HG03457 (cell line): ENCODE measurements around the gene SPATA6L.
A peak's percentile ranks its signal among the peaks of the same experiment; 100 is the strongest.
"Not testable (repeated sequence)": the region's sequence is repeated elsewhere in the genome, so short reads cannot be mapped to it uniquely, and the experiment has no call there.

Source experiments
- ATAC-seq: cut with Tn5 transposase; IDR thresholded peaks from one replicate; pipeline ENCODE4 v1.9.1; 2021; ENCODE audit warnings: moderate number of reproducible peaks; ENCODE audit not compliant: unreplicated experiment

The SPATA6L gene

DNA sequence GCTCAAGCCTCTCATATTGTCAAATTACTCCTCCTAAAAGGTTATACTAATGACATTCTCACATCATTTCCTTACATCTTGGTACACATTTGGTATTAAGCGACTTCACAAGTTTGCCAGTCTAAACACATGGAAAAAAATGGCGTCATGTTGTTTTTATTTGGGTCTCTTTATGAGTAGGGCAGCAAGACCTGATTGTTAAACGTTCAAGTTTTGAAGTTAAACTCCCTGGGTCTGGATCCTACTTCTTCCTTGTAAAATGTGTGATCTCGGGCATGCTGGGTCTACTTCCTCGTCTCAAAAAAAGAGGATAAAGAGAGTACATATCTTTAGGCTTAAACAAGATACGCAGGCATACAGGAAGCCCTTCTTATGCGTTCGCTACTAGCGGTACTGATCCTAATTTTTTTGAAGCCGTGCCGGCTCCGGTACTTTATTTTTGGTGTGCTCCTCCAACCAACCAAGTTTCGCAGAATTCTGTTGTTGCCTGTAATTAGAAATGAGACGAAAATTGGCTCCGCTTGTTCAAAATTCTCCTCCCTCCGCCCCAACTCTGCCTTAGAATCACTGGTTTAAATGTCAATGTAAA is 12.5 kb upstream of the SPATA6L start:
- peak; percentile 13 for ATAC-seq

DNA sequence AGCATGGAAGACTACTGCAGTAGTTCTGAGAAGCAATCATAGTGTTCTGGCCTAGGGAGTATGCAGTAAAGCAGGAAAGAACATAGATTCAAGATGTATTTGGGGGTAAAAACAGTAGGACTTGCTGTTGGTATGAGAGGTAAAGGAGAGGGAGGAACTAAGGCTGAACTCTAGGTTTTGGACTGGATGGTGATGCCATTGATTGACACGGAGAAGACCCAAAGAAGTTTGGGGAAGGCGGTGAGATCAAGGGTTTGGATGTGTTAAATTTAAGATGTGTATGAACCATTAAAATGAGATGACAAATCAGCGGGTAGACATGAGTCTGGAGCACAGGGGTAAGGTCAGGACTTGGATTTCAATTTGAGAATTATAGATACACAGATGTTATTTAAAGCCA is 11.1 kb upstream of the SPATA6L start:
- ATAC-seq, result no peak

DNA sequence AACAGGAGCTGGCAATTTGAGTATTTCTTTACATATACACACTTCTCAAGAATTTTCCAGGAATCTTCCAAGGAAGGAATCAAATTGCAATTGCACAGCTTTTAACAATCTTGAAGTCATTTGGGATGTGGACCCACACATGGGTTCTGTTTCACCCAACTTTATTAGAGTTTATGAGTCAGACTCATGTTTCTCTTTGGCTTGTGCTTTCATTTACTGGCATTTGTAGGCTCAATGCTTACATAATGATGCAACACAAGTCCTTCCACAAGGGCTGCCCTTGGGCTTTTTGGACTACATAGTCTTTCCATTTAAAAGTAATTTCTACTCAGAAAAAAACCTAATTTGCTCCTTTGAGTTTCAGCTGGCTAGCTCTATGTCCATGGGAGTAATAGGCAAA is 8.5 kb upstream of the SPATA6L start:
- ATAC-seq, result no peak

DNA sequence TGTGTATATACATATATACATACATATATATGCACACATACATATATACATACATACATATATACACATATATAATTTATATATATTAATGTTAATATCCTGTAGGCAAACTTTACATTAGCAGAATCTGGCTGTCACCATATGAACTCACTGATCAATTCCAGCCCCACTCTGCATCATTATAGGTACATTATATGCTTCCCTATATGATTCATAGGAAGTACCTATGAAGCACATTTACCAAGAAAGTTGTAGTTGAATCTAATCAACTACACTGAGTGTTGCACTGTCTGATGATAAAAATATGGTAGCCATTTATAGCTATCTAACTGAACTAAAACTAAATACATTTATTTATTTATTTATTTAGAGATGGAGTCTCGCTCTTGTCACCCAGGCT is 5.5 kb upstream of the SPATA6L start:
- no peak for ATAC-seq

- no peak for ATAC-seq
Observed at GRCh38 chr9:4670591-4670990, 4.3 kb upstream of the SPATA6L start.

GRCh38 chr9:4669890-4670289 is 3.6 kb upstream of the SPATA6L start:
- no peak for ATAC-seq

DNA sequence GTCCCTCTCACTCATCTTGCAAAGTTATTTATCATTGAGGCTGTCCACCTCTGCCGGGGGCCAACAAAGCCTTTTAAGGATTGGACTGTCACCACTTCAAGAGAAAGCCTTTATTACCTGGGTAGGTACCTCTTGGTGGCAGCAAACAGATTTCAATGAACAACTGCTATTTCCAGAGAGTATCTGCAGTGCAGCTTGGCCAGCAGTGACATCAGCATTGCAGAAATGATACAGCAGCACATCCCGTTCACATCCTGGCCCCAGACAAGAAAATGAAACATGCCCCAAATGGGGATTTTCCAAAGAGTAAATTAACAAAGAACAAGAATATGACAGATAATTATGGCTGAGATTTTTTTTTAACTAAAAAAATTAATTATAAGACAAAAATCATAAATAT is 2.3 kb upstream of the SPATA6L start:
- ATAC-seq, result no peak

DNA sequence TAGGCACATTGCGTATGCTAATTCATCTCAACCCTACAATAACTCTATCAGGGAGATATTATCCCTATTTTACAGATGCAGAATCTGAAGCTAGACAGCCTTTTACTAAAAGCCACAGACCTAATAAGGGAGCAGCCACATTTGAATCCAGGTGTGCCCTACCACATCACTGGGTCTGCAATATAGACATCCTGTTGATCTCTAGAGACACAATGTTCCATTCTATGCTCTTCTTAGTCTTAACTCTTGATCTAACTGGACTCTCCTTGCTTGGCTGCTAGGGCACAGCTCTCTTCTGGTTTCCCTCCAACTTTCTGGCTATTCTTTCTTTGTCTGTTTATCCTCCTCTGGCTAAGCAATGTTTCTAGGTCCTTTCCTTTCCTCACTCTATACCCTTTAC is 1.4 kb upstream of the SPATA6L start:
- ATAC-seq, result no peak

DNA sequence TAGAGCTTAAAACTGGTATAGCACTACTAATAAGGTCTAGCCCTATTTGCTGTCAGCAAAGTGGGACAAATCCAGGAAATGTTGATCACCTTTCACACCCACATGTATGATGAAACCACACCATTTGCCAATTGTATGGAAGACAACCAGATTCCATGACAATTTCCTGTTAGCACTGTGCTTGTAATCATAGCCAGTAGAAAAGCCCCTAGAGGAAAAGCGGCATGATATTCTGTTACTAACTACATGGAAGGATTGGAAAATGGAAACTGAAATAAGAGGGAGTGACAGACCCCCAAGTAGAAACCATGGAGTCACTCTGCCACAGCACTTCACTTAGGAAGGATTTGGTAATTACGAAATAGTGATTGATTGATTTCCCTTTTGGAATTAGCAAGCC is 923 bp downstream of the SPATA6L start:
- no peak for ATAC-seq

- no peak for ATAC-seq
Observed at GRCh38 chr9:4663956-4664355, 2.3 kb downstream of the SPATA6L start.

DNA sequence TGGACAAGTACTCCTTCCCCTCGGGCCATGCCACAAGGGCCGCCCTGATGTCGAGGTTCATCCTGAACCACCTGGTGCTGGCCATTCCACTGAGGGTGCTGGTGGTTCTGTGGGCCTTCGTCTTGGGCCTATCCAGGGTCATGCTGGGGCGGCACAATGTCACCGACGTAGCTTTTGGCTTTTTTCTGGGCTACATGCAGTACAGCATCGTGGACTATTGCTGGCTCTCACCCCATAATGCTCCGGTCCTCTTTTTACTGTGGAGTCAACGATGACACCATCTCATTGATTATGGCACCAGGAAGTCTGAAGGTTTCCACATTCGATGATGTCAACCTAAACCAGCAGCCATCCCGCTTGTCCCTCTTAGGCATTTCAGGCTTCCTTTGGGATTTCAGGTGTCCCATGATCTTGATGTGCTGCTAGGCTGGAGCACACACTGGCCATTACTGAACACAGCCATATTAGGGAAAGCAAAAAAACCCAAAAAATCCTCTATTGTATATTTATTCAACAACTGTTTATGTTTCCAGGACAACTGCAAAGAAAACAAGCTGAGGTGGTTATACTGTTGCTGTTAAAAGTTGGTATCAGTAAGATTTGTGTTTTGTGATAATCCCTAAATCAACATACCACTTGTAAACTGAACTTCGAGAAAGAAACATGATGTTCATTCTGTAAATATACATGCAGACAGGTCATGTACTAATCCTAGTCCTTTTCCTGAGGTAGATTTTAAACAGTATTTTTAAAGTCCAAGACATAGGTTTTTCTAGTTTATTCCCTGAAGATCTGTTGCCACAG is 3.1 kb downstream of the SPATA6L start:
- ATAC-seq, result no peak

DNA sequence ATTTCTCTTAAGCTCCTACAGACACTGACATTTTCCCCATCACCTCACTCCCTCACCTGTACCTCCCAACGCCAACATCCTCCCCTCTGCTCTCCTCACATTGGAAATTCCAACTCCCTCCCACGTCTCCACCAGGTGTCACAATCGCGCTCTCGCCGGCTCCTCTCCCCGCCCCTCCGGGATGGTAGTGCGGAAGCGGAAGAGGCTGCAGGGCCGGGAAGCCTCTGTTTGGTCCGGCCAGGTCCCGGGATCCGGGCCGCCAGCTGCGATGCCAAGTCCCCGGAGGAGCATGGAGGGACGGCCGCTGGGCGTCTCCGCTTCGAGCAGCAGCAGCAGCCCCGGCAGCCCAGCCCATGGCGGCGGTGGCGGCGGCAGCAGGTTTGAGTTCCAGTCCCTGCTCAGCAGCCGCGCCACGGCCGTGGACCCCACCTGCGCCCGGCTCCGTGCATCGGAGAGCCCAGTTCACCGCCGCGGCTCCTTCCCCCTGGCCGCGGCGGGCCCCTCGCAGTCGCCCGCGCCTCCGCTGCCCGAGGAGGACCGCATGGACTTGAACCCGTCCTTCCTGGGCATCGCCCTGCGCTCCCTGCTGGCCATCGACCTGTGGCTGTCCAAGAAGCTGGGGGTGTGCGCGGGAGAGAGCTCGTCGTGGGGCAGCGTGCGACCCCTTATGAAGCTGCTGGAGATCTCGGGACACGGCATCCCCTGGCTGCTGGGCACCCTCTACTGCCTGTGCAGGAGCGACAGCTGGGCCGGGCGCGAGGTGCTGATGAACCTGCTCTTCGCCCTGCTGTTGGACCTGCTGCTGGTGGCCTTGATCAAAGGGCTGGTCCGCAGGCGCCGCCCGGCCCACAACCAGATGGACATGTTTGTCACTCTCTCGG is 3.9 kb downstream of the SPATA6L start, which contains the start of gene PLPP6:
PLPP6 (plus strand) TSS at position 187 of the 881 bp plus-strand sequence; CDS start at position 269, 82 bp downstream.
- peak; percentile 75 for ATAC-seq

GRCh38 chr9:4661611-4662010 is 4.7 kb downstream of the SPATA6L start:
- ATAC-seq, result no peak

- ATAC-seq, result no peak
Observed at GRCh38 chr9:4661165-4661564, 5.1 kb downstream of the SPATA6L start.

DNA sequence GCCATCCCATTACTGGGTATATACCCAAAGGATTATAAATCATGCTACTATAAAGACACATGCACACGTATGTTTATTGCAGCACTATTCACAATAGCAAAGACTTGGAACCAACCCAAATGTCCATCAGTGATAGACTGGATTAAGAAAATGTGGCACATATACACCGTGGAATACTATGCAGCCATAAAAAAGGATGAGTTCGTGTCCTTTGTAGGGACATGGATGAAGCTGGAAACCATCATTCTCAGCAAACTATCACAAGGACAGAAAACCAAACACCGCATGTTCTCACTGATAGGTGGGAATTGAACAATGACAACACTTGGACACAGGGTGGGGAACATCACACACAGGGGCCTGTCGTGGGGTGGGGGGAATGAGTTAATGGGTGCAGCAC is 5.6 kb downstream of the SPATA6L start:
- not testable (repeated sequence) for ATAC-seq

- ATAC-seq, result no peak
Observed at GRCh38 chr9:4657426-4658159, 8.7 kb downstream of the SPATA6L start.

DNA sequence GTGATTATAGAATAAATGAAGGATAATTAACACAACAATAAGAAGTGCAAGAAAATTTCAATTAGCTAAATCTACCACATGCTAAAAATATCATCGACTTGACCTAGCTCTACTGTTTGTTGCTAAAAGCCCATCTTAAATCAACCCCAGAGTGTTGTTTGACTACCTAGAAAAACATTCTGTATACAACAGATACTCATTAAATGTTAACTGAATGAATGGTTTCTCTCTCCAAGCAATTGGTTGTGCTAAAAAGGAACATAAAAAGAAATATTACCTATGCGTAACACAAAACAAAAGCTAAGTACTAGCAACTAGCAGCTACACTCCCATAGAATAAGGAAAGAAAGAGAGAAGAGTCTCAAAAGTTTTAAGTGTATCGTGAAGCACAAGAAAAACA is 9.7 kb downstream of the SPATA6L start:
- ATAC-seq, result no peak

DNA sequence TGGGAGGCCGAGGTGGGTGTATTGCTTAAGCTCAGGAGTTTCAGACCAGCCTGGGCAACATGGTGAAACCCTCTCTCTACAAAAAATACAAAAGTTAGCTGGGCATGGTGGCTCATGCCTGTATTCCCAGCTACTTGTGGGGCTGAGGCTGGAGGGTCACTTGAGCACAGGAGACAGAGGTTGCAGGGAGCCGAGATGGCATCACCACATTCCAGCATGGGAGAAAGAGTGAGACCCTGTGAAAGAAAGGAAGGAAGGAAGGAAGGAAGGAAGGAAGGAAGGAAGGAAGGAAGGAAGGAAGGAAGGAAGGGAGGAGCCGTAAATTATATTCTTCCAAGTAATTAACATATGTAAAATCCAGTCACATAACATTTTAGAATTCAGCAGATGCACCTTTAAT is 10.1 kb downstream of the SPATA6L start:
- not testable (repeated sequence) for ATAC-seq

- no peak for ATAC-seq
Observed at GRCh38 chr9:4654538-4654937, 11.7 kb downstream of the SPATA6L start.

DNA sequence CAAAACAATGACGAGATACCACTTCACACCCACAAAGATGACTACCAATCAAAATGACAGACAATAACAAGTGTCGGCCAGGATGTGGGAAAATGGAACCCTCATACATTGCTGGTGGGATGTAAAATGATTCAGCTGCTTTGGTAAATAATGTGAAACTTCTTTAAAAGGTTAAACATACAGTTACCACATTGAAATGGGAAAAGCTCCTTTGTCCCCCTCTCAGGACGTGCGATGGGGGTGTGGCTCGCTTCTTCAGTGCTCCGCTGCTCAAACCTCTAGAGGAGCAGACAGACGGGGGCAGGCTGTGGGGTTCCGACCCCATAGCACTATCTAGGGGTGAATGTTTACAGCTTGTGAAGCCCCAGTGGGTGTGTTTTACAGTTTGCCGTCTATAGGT is 12.2 kb downstream of the SPATA6L start:
- no peak for ATAC-seq

GRCh38 chr9:4642351-4642750 is 23.9 kb downstream of the SPATA6L start:
- no peak for ATAC-seq
